ENCODE measurements around the gene FNDC3B.

DNA sequence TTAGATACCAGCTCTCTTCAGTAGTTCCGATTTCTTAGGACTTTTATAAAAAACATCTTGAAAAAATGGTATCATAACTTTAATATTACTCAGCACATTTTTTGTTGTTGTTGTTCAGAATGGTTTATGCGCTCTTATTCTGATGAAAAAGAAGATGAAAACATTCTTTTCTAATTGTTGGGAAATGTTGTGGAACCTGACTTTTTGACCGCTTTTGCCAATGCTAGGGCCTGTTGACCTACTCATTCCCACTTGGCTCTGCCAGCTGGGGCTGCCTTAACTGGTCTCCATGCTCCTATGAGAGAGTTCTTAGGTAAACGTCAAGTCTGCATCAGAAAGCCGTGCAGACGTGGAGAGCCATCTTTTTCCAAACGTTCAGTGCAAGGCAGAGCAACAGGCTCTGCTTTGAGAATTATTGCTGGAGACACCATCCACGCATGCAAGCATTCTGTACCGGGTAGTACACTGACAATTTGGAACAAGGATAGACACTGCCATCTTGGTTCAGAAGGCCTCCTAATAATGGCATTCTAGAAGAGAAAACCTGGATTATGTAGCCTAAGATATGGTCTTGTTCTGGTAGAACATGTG lies 232.1 kb downstream of the FNDC3B start:
- TF ChIP-seq TAF1 (IDR thresholded peaks at IDR 0.05; ENCODE audit: low read depth) (no peak), EP300 (IDR thresholded peaks at IDR 0.05; ENCODE audit: borderline replicate concordance) (no peak), RAD21 (IDR thresholded peaks at IDR 0.05; ENCODE audit: low read depth) (no peak), TEAD4 (IDR thresholded peaks at IDR 0.05) (no peak), ZBTB7A (IDR thresholded peaks at IDR 0.05; ENCODE audit: low read depth) (no peak), EGR1 (IDR thresholded peaks at IDR 0.05) (no peak), REST (IDR thresholded peaks at IDR 0.05; ENCODE audit: low read depth) (no peak), TCF12 (IDR thresholded peaks at IDR 0.05; ENCODE audit: low read depth) (no peak), FOXM1 (IDR thresholded peaks at IDR 0.05; ENCODE audit: borderline replicate concordance, low read depth) (no peak), YY1 (IDR thresholded peaks at IDR 0.05; ENCODE audit: low read depth) (no peak), NFIC (IDR thresholded peaks at IDR 0.05) (no peak)
- TF ChIP-seq, protein P1, sequence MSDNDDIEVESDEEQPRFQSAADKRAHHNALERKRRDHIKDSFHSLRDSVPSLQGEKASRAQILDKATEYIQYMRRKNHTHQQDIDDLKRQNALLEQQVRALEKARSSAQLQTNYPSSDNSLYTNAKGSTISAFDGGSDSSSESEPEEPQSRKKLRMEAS (IDR thresholded peaks at IDR 0.05) = no peak

Data from Ishikawa (cell line).